ENCODE results near the gene KCNQ5. TPM values are rescaled to one million over a fixed set of nuclear protein-coding genes. Genes with fewer than 3 reads are reported as not detected.

The KCNQ5 gene
- total and polyA plus RNA-seq, 2 donors: 1.0 to 1.7 TPM

DNA sequence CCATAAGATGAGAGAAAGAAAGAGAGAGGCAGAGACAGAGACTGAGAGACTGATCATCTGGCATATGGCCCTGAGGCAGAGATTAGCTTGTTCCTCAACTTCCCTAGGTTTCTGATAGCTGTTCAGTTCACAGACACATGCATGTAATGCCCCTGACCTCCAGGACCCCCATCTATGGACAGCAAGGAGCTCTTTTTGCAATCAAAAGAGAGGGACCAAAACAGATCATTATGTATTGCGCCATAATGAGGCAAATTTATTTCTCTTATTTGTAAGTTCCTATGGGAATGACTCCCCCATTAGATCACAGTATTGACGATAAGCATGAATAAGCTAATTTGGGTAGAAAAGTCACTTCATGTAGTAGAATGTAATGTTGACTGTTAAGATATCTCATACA is 25.6 kb downstream of the KCNQ5 start:
- no peak for DNase-seq (ENCODE audit: low read depth in 6 of 9, low spot score in 9 of 9)
- H3K9me3 ChIP-seq (ENCODE audit: control insufficient read depth in 2 of 2, insufficient read depth in 1 of 2, low read length in 1 of 2): no peaks in the 10 kb centered on the region
- no peaks in the 10 kb centered on the region for H3K36me3 ChIP-seq (ENCODE audit: control insufficient read depth in 2 of 2, insufficient read depth in 2 of 2, low read length in 1 of 2)
- no peak overlapping the region for H3K4me3 ChIP-seq (ENCODE audit: low read length in 2 of 2)
- no peaks in the 10 kb centered on the region for H3K27me3 ChIP-seq (ENCODE audit: control insufficient read depth in 2 of 2, insufficient read depth in 1 of 2, low read length in 1 of 2)
- H3K27ac ChIP-seq (ENCODE audit: low read depth in 1 of 2, low read length in 1 of 2): no peak overlapping the region
- 99% methylated on average over 2 of the region's 2 CpGs for WGBS
- no peaks in the 10 kb centered on the region for H3K4me1 ChIP-seq (ENCODE audit: control insufficient read depth in 2 of 2, insufficient read depth in 2 of 2, low read length in 2 of 2)

DNA sequence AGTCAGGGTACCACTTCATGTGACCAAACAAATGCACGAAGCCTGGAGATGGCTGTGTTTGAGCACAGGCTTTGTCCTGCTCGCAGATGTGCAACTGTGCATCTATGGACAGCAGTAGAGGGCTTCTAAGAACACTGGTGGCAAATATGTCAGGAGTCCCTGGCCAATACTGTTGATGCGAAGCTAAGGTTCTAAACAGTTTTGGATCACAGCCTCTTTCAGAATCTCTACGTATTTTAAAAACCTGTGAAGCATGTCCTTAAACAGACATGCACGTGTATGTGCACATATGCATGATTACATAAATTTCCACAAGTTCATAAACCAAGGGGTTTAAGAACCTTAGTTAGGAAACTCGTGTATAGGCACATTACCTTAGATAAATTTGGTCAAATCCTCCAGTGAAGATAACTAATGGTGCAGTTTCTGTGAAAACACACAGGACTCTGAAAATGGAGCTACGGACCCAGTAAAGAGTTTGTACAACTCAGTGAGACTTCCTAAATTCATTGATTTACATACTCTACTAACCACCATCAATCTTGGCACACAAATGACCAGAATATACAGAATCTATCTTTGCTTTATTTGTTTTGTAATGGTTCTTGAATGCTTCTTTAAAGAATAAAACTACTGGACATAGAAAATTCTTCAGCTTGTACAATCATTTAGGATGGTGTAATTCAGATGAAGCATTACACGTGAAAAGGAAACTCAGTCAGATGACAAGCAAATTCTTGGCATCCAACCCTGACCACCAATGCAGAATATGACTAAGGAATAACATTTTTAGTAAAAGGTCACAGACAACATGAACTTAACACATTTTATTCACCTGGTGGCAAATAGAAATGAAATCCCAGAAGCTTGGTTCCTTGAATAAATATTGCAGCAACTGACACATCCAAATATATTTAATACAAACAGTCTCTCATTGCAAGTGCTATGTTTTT is 27.4 kb downstream of the KCNQ5 start:
- no peak for DNase-seq (ENCODE audit: low read depth in 6 of 9, low spot score in 9 of 9)
- 87% methylated on average over 8 of the region's 8 CpGs for WGBS
- no peak overlapping the region for H3K27ac ChIP-seq (ENCODE audit: low read depth in 1 of 2, low read length in 1 of 2)

DNA sequence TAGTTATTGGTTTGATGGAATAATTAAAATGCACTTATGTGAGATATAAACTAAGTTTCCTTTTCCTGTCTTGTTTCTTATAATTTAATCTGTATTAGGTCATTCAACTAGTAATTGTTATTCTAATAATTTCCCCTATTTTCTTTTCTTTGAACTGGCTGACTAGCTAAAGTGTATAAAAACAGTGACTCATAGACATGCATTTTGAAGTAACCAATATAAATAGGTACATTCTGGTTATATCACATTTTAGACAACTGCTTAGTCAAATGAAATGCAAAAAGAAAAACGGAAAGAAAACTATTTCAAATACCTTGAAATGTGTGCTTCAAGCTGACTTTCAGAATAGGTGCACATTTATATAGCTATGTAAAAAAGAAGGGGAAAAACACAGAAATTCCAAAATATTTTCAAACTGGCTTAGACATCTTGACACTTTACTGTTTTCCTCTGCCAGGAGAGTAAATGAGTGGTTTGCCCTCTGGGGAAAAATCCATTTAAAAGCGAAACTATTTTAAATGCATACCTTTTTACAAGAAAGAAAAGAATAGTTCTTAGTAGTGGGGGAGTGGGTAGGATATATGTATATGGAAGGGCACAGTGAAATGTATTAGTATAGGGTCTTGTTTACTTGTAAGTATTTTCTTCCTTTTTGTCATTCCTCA is 28.3 kb downstream of the KCNQ5 start:
- H3K4me1 ChIP-seq (ENCODE audit: control insufficient read depth in 2 of 2, insufficient read depth in 2 of 2, low read length in 2 of 2): no peaks in the 10 kb centered on the region
- H3K27me3 ChIP-seq (ENCODE audit: control insufficient read depth in 2 of 2, insufficient read depth in 1 of 2, low read length in 1 of 2): no peaks in the 10 kb centered on the region
- no peak for DNase-seq (ENCODE audit: low read depth in 6 of 9, low spot score in 9 of 9)
- H3K36me3 ChIP-seq (ENCODE audit: control insufficient read depth in 2 of 2, insufficient read depth in 2 of 2, low read length in 1 of 2): no peaks in the 10 kb centered on the region
- no peak overlapping the region for H3K27ac ChIP-seq (ENCODE audit: low read depth in 1 of 2, low read length in 1 of 2)
- no peak overlapping the region for H3K4me3 ChIP-seq (ENCODE audit: low read length in 2 of 2)
- 74% methylated on average over 2 of the region's 2 CpGs for WGBS
- no peaks in the 10 kb centered on the region for H3K9me3 ChIP-seq (ENCODE audit: control insufficient read depth in 2 of 2, insufficient read depth in 1 of 2, low read length in 1 of 2)

More for the DNA sequence above, 27.4 kb downstream of the KCNQ5 start:
- Histone ChIP-seq H3K27me3 (ENCODE audit: control insufficient read depth in 2 of 2, insufficient read depth in 1 of 2, low read length in 1 of 2) (no peaks in the 10 kb centered on the region), H3K4me3 (ENCODE audit: low read length in 2 of 2) (no peak overlapping the region), H3K4me1 (ENCODE audit: control insufficient read depth in 2 of 2, insufficient read depth in 2 of 2, low read length in 2 of 2) (no peaks in the 10 kb centered on the region), H3K36me3 (ENCODE audit: control insufficient read depth in 2 of 2, insufficient read depth in 2 of 2, low read length in 1 of 2) (no peaks in the 10 kb centered on the region), H3K9me3 (ENCODE audit: control insufficient read depth in 2 of 2, insufficient read depth in 1 of 2, low read length in 1 of 2) (no peaks in the 10 kb centered on the region)

DNA sequence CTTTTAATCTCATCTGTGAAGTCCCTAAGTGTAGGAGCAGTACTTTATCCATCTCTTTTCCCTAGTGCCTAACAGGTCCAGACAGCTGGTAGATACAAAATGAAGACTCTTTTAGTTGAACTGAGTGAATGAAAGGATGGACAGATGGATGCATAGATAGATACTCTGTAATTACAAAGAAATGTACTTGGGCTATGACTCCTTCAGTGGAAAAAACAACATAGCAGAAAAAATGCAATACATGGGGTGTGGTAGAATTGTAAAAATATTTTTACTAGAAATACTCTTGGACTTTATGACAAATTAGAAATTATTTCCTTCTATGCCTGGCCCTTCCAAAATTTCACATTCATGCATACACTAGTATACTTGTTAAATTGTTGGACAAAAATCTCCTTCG is 29.3 kb downstream of the KCNQ5 start:
- H3K4me1 ChIP-seq (ENCODE audit: control insufficient read depth in 2 of 2, insufficient read depth in 2 of 2, low read length in 2 of 2): no peaks in the 10 kb centered on the region
- no peaks in the 10 kb centered on the region for H3K9me3 ChIP-seq (ENCODE audit: control insufficient read depth in 2 of 2, insufficient read depth in 1 of 2, low read length in 1 of 2)
- no peaks in the 10 kb centered on the region for H3K36me3 ChIP-seq (ENCODE audit: control insufficient read depth in 2 of 2, insufficient read depth in 2 of 2, low read length in 1 of 2)
- H3K27me3 ChIP-seq (ENCODE audit: control insufficient read depth in 2 of 2, insufficient read depth in 1 of 2, low read length in 1 of 2): no peaks in the 10 kb centered on the region
- DNase-seq (ENCODE audit: low read depth in 6 of 9, low spot score in 9 of 9): no peak
- no peak overlapping the region for H3K4me3 ChIP-seq (ENCODE audit: low read length in 2 of 2)
- H3K27ac ChIP-seq (ENCODE audit: low read depth in 1 of 2, low read length in 1 of 2): no peak overlapping the region
- WGBS: 97% methylated on average over 1 of the region's 1 CpG

DNA sequence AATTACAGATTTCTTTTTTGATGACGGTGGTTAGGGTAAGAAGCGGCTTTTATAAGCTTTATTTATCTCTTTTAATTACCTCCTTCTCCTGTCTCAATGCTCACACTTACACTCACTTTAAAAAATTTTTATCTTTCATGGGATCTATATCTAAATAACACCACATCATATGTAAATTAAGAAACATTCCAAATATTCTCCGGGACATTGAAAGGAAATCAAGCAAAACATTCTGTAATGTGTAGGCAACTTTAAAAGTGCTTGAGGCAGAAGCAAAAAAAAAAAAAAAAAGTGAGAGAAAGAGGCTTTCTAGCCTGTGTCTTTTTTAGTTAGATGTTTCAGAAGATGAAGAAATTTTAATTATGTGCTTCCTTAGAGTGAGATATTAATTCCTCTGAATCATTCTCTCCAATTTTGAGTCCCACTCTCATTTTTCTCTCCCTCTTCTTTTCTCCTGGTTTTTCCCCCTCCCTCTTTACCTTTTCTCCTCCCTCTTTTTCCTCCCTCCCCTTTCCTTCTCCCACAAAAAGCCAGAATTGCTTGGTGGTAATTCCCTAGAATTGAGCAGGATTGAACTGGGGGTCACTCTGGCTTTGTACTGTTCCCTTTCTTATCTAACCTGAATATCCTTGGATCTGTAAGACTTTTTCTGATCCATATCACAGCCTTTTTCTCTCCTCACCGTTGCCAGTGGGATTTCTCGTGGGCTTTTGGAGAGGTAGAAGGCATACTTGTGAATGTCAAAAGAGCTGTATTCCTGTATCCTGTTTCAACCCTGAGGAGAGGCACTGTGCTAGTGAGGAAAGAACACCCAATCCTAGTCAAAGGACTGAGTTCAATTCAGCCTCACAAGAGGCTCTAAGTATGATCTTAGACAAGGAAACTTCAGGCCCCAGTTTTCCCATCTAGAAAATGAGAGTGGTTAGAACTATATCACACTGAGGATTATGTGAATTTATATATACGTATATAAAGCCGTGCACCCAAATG is 30.4 kb downstream of the KCNQ5 start:
- H3K9me3 ChIP-seq (ENCODE audit: control insufficient read depth in 2 of 2, insufficient read depth in 1 of 2, low read length in 1 of 2): no peaks in the 10 kb centered on the region
- 97% methylated on average over 7 of the region's 7 CpGs for WGBS
- H3K36me3 ChIP-seq (ENCODE audit: control insufficient read depth in 2 of 2, insufficient read depth in 2 of 2, low read length in 1 of 2): no peaks in the 10 kb centered on the region
- no peaks in the 10 kb centered on the region for H3K4me1 ChIP-seq (ENCODE audit: control insufficient read depth in 2 of 2, insufficient read depth in 2 of 2, low read length in 2 of 2)
- DNase-seq (ENCODE audit: low read depth in 6 of 9, low spot score in 9 of 9): no peak
- no peaks in the 10 kb centered on the region for H3K27me3 ChIP-seq (ENCODE audit: control insufficient read depth in 2 of 2, insufficient read depth in 1 of 2, low read length in 1 of 2)
- H3K27ac ChIP-seq (ENCODE audit: low read depth in 1 of 2, low read length in 1 of 2): no peak overlapping the region
- H3K4me3 ChIP-seq (ENCODE audit: low read length in 2 of 2): no peak overlapping the region

DNA sequence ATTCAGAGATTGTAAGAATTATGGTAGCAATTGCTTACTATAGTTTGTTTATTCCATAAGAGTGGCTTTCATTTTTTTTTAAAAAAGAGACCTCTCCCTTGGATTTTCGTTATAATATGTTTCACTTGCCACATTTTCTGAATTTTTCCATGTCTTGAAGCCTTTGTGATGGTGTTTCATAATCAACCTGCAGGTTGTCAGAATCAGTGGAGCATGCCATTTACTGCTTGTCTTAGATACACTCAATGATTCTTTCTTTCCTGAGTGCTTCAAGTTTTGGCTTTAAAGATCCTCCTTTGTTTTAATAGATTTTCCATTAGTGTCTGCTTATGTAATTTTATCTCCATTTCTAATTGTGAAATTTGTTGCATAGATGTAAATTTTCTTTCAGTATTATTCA is 31.2 kb downstream of the KCNQ5 start:
- H3K27me3 ChIP-seq (ENCODE audit: control insufficient read depth in 2 of 2, insufficient read depth in 1 of 2, low read length in 1 of 2): no peaks in the 10 kb centered on the region
- no peaks in the 10 kb centered on the region for H3K36me3 ChIP-seq (ENCODE audit: control insufficient read depth in 2 of 2, insufficient read depth in 2 of 2, low read length in 1 of 2)
- no peak overlapping the region for H3K4me3 ChIP-seq (ENCODE audit: low read length in 2 of 2)
- no peaks in the 10 kb centered on the region for H3K9me3 ChIP-seq (ENCODE audit: control insufficient read depth in 2 of 2, insufficient read depth in 1 of 2, low read length in 1 of 2)
- 90% methylated on average over 1 of the region's 1 CpG for WGBS
- no peak for DNase-seq (ENCODE audit: low read depth in 6 of 9, low spot score in 9 of 9)
- H3K27ac ChIP-seq (ENCODE audit: low read depth in 1 of 2, low read length in 1 of 2): no peak overlapping the region
- H3K4me1 ChIP-seq (ENCODE audit: control insufficient read depth in 2 of 2, insufficient read depth in 2 of 2, low read length in 2 of 2): no peaks in the 10 kb centered on the region

DNA sequence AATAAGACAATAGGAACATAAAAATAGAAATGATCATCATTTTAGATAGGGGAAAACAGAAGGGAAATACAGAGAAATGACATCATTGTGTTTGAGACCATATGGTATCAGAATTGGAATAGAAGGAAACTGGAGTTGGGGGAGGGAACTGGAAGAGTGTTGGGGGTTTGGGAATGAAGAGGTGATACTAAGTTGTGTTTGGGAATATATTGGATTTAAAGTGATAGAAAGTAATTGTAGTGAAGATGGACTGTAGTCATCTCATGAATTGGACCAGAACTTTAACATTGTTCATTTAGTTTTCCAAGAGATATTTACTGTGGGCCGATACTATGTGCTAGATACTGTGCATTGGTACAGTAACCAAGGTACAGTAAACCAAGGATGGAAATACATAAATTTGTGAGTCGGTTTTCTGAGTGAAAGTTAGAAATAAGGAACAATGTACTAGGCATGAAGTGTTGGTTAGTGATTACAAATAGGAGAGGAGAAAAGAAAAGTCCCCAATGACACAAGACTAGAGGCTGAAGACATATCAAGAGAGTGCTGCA is 32.3 kb downstream of the KCNQ5 start:
- no peak overlapping the region for H3K27ac ChIP-seq (ENCODE audit: low read depth in 1 of 2, low read length in 1 of 2)
- 96% methylated on average over 2 of the region's 2 CpGs for WGBS
- H3K36me3 ChIP-seq (ENCODE audit: control insufficient read depth in 2 of 2, insufficient read depth in 2 of 2, low read length in 1 of 2): no peaks in the 10 kb centered on the region
- DNase-seq (ENCODE audit: low read depth in 6 of 9, low spot score in 9 of 9): no peak
- H3K4me1 ChIP-seq (ENCODE audit: control insufficient read depth in 2 of 2, insufficient read depth in 2 of 2, low read length in 2 of 2): no peaks in the 10 kb centered on the region
- no peaks in the 10 kb centered on the region for H3K27me3 ChIP-seq (ENCODE audit: control insufficient read depth in 2 of 2, insufficient read depth in 1 of 2, low read length in 1 of 2)
- no peak overlapping the region for H3K4me3 ChIP-seq (ENCODE audit: low read length in 2 of 2)
- no peaks in the 10 kb centered on the region for H3K9me3 ChIP-seq (ENCODE audit: control insufficient read depth in 2 of 2, insufficient read depth in 1 of 2, low read length in 1 of 2)

DNA sequence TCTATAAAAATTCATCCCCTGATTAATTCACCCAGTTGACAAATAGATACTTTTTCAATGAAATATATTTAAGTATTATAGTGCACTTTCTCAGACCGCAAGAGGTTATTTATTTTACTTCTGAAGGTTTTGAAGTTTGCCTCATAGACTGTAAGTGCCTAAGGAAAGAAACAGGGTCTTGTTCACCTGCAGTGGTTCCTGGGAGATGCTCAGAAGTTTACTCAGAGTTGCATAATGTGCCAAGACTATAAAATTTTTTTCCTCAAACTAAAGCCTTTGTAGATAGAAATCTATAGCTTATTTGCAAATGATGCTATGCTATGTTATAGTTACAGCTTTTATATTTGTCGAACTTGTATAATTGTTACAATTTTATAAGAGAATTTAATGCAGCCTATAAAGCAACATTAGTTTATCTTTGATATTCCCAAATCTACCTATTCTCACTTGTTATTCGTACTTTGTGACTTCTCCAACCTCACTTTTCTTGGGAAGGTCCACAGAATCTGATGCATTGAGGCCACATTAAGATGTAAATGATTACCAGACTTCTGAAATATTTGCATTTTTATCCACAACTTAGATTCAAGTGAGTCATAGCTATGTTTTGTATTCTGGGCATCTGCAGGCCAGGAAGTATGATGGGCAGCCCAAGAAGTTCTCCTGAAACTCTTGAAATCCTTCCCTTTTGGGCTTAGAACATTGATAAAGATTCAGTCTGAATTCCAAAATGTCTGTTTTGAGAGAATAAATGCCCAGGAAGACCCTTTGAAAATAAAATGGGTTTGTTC is 35.7 kb downstream of the KCNQ5 start:
- DNase-seq (ENCODE audit: low read depth in 6 of 9, low spot score in 9 of 9): no peak
- Histone ChIP-seq H3K36me3 (ENCODE audit: control insufficient read depth in 2 of 2, insufficient read depth in 2 of 2, low read length in 1 of 2) (no peaks in the 10 kb centered on the region), H3K27ac (ENCODE audit: low read depth in 1 of 2, low read length in 1 of 2) (no peak overlapping the region), H3K4me1 (ENCODE audit: control insufficient read depth in 2 of 2, insufficient read depth in 2 of 2, low read length in 2 of 2) (no peaks in the 10 kb centered on the region), H3K9me3 (ENCODE audit: control insufficient read depth in 2 of 2, insufficient read depth in 1 of 2, low read length in 1 of 2) (no peaks in the 10 kb centered on the region), H3K27me3 (ENCODE audit: control insufficient read depth in 2 of 2, insufficient read depth in 1 of 2, low read length in 1 of 2) (no peaks in the 10 kb centered on the region), H3K4me3 (ENCODE audit: low read length in 2 of 2) (no peak overlapping the region)
- WGBS: 97% methylated on average over 3 of the region's 3 CpGs

Data from thymus (tissue), 11 donors.